Heart right ventricle (tissue), 16 donors: Measurements from ENCODE around the gene CLC. TPM values are rescaled to one million over a fixed set of nuclear protein-coding genes. Genes with fewer than 3 reads are reported as not detected.

Experiments
- ATAC-seq, 8 donors: fragments of 200-7000 bp; cut with Tn5 transposase; one replicate each; pipeline ENCODE4 v1.9.1; 2020; ENCODE audit warnings: mild to moderate bottlenecking in 8 of 8, moderate library complexity in 8 of 8, moderate number of reproducible peaks in 1 of 8
- DNase-seq, 2 donors: peaks; one replicate each; pipeline ENCODE4 v3.0.0-alpha.2; 2020
- H3K27ac ChIP-seq, 10 donors: fragments of 200-600 bp; sonication (generic) in 2 of 10; one replicate each; pipeline versions ENCODE4 v1.5.0 to v1.8.0; 2020 to 2022; ENCODE audit warnings: mild to moderate bottlenecking in 3 of 10
- H3K27me3 ChIP-seq, 7 donors: fragments of 200-600 bp; one replicate each; pipeline ENCODE4 v1.8.0; 2021 to 2022; ENCODE audit warnings: mild to moderate bottlenecking in 2 of 7
- H3K36me3 ChIP-seq, 9 donors: fragments of 200-600 bp; sonication (generic) in 1 of 9; one replicate each; pipeline versions ENCODE4 v1.5.0 to v1.8.0; 2020 to 2022; ENCODE audit warnings: mild to moderate bottlenecking in 2 of 9
- H3K4me1 ChIP-seq, 9 donors: fragments of 200-600 bp; sonication (generic) in 1 of 9; one replicate each; pipeline versions ENCODE4 v1.5.0 to v1.8.0; 2020 to 2022; ENCODE audit warnings: mild to moderate bottlenecking in 4 of 9
- H3K4me3 ChIP-seq, 10 donors: fragments of 200-600 bp; sonication (generic) in 2 of 10; one replicate each; pipeline versions ENCODE4 v1.5.0 to v1.8.0; 2020 to 2022; ENCODE audit warnings: mild to moderate bottlenecking in 7 of 10, moderate library complexity in 2 of 10
- H3K9me3 ChIP-seq, 11 donors: fragments of 200-600 bp in 10 of 11; sonication (generic) in 2 of 11; one replicate each; pipeline versions ENCODE4 v1.5.0 to v1.8.0; 2013 to 2022; ENCODE audit warnings: mild to moderate bottlenecking in 2 of 11, control low read depth in 1 of 11, moderate library complexity in 1 of 11
- CTCF ChIP-seq, 9 donors: fragments of 200-600 bp; sonication (generic) in 2 of 9; IDR thresholded peaks; one replicate each; pipeline versions ENCODE4 v1.5.0 to v1.8.0; 2021 to 2022; ENCODE audit warnings: antibody characterized with exemption in 9 of 9, mild to moderate bottlenecking in 5 of 9, moderate library complexity in 1 of 9
- WGBS, 2 donors: extraction: QIAGEN DNeasy Blood & Tissue Kit; methylation state at CpG; one replicate each; pipeline ENCODE4 v1.1.7; 2013; ENCODE audit warnings: inconsistent platforms in 1 of 2; 5-methylcytosine and 5-hydroxymethylcytosine counted together
- intact Hi-C, 10 donors: fragments of 100-400 bp; cut with DNase I; formaldehyde crosslinking; loops; one replicate each; pipeline versions ENCODE4 v1.11.1 to v1.14.2; 2022
- polyA plus RNA-seq, 2 donors: library from polyadenylated mRNA; stranded (reverse); fragments of 200-250 nt; gene quantifications; one replicate each; pipeline ENCODE4 v1.2.3, GENCODE V29; 2013
- total RNA-seq, 10 donors: library from RNA; stranded (reverse); fragmentation: NEBNext Ultra II Directional in 3 of 10; extraction: Animal tissue kit (Norgen Biotek cat#: 25700) in 3 of 10; gene quantifications; one replicate each; pipeline versions ENCODE4 v1.2.1 to v1.2.4, GENCODE V29; 2021 to 2023
- donor health status: Arrhythmogenic right ventricular cardiomyopathy.
- donor health status: ischemic (EF 13 %, LVEDD 7.1; RV severe dilation, severe dysfunction).
- donor health status: healthy with polysubstance abuse.
- donor health status: DM: no; HTN: yes; CAD: no.
- donor health status: DM: no; HTN: no; CAD: no.
- donor health status: ischemic (EF 25% LVEDD 6.9; RV normal size, moderate dysfunction).
- donor health status: ischemic (EF 25% LVEDD 5.7; RV mildly dilated, moderate dysfunction).
- donor health status: healthy.
- donor health status: DM: yes; HTN: yes; CAD: no.
- donor health status: Ischemic cardiomyopathy.
- donor health status: ischemic (EF 35%, LVEDD 5.7; RV mildly dilated, moderate dysfunction).
- donor health status: nonischemic (EF 11% LVEDD 7.7; RV severe dilation, severe dysfunction).
- donor health status: DM: yes; HTN: yes; CAD: no.
- donor health status: PGD.
- donor health status: ischemic (EF 29% LVEDD 5.4; RV normal size, mild dysfunction).
- donor health status: nonischemic (EF 23%, LVEDD 6.1; RV moderate dilation, normal function).

Gene CLC
- total and polyA plus RNA-seq, 12 donors: 0.47 to 8.9 TPM; not detected in 10

GRCh38 chr19:39754971-39755370 lies 17.1 kb upstream of the CLC start:
- TF ChIP-seq CTCF (IDR thresholded peaks at IDR 0.05): no peak
- ATAC-seq (no peak), DNase-seq (no peak)
- intact Hi-C loops: no loop called here
- Histone ChIP-seq H3K4me1 (no peaks in the 10 kb centered on the region), H3K36me3 (no peaks in the 10 kb centered on the region), H3K27ac (no peak overlapping the region), H3K27me3 (peaks cover 0 to 57% (median 32%) of the 10 kb centered on the region in 7 donors), H3K9me3 (no peaks in the 10 kb centered on the region), H3K4me3 (no peak overlapping the region)
- WGBS, 2 donors: 47 to 49% methylated on average over 3 of the region's 3 CpGs

- Histone ChIP-seq H3K36me3 (no peaks in the 10 kb centered on the region), H3K4me1 (no peaks in the 10 kb centered on the region), H3K4me3 (no peak overlapping the region), H3K27ac (no peak overlapping the region), H3K27me3 (peaks cover 0 to 56% (median 28%) of the 10 kb centered on the region in 7 donors), H3K9me3 (no peaks in the 10 kb centered on the region)
- no peak for ATAC-seq
- 71% methylated on average over 2 of the region's 2 CpGs for WGBS, 2 donors
- DNase-seq: no peak
- intact Hi-C loops: no loop called here
- no peak for TF ChIP-seq CTCF (IDR thresholded peaks at IDR 0.05)
Measured at GRCh38 chr19:39754544-39754943, 16.7 kb upstream of the CLC start.

- no peaks in the 10 kb centered on the region for H3K36me3 ChIP-seq
- no peak for TF ChIP-seq CTCF (IDR thresholded peaks at IDR 0.05)
- intact Hi-C loops: no loop called here
- H3K4me1 ChIP-seq: no peaks in the 10 kb centered on the region
- ATAC-seq: no peak
- no peak overlapping the region for H3K27ac ChIP-seq
- no peak for DNase-seq
- no peak overlapping the region for H3K4me3 ChIP-seq
- H3K27me3 ChIP-seq: peaks cover 0 to 42% (median 10%) of the 10 kb centered on the region in 7 donors
- no peaks in the 10 kb centered on the region for H3K9me3 ChIP-seq
Measured at GRCh38 chr19:39752795-39753194, 15.0 kb upstream of the CLC start.

GRCh38 chr19:39752390-39752789 lies 14.6 kb upstream of the CLC start:
- no peak for TF ChIP-seq CTCF (IDR thresholded peaks at IDR 0.05)
- peaks cover 0 to 38% (median 6%) of the 10 kb centered on the region in 7 donors for H3K27me3 ChIP-seq
- H3K4me1 ChIP-seq: no peaks in the 10 kb centered on the region
- H3K36me3 ChIP-seq: no peaks in the 10 kb centered on the region
- DNase-seq (no peak), ATAC-seq (no peak)
- no peak overlapping the region for H3K27ac ChIP-seq
- H3K9me3 ChIP-seq: no peaks in the 10 kb centered on the region
- H3K4me3 ChIP-seq: no peak overlapping the region
- intact Hi-C loops: no loop called here

GRCh38 chr19:39749981-39750380 lies 12.2 kb upstream of the CLC start:
- DNase-seq (no peak), ATAC-seq (no peak)
- H3K27ac ChIP-seq: no peak overlapping the region
- H3K4me1 ChIP-seq: no peaks in the 10 kb centered on the region
- WGBS, 2 donors: 65 to 70% methylated on average over 5 of the region's 5 CpGs
- H3K27me3 ChIP-seq: peaks cover 0 to 44% (median 7%) of the 10 kb centered on the region in 7 donors
- H3K36me3 ChIP-seq: no peaks in the 10 kb centered on the region
- intact Hi-C loops: no loop called here
- TF ChIP-seq CTCF (IDR thresholded peaks at IDR 0.05): no peak
- no peak overlapping the region for H3K4me3 ChIP-seq
- H3K9me3 ChIP-seq: no peaks in the 10 kb centered on the region
